ENCODE measurements around the gene SRP9. TPM values are rescaled to one million over a fixed set of nuclear protein-coding genes. Genes with fewer than 3 reads are reported as not detected.

The SRP9 gene
- total RNA-seq, 1 donor from 2014 or later: 254 TPM

- peak; percentile 87 for DNase-seq (ENCODE audit: low read depth)
- peaks cover 3% of the 10 kb centered on the region for H3K27me3 ChIP-seq (ENCODE audit: control insufficient read depth, insufficient read depth, low read length)
- peak overlapping the region; percentile 25 for H3K4me3 ChIP-seq (ENCODE audit: low read depth, low read length)
- TF ChIP-seq, protein P1, sequence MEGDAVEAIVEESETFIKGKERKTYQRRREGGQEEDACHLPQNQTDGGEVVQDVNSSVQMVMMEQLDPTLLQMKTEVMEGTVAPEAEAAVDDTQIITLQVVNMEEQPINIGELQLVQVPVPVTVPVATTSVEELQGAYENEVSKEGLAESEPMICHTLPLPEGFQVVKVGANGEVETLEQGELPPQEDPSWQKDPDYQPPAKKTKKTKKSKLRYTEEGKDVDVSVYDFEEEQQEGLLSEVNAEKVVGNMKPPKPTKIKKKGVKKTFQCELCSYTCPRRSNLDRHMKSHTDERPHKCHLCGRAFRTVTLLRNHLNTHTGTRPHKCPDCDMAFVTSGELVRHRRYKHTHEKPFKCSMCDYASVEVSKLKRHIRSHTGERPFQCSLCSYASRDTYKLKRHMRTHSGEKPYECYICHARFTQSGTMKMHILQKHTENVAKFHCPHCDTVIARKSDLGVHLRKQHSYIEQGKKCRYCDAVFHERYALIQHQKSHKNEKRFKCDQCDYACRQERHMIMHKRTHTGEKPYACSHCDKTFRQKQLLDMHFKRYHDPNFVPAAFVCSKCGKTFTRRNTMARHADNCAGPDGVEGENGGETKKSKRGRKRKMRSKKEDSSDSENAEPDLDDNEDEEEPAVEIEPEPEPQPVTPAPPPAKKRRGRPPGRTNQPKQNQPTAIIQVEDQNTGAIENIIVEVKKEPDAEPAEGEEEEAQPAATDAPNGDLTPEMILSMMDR (IDR thresholded peaks at IDR 0.05; ENCODE audit: insufficient read depth, low read length, severe bottlenecking): peak; percentile 13
- no peaks in the 10 kb centered on the region for H3K36me3 ChIP-seq (ENCODE audit: control insufficient read depth, insufficient read depth, low read length)
- FAIRE-seq: no peak
Measured at GRCh38 chr1:225746361-225747179, 31.1 kb upstream of the SRP9 start.

DNA sequence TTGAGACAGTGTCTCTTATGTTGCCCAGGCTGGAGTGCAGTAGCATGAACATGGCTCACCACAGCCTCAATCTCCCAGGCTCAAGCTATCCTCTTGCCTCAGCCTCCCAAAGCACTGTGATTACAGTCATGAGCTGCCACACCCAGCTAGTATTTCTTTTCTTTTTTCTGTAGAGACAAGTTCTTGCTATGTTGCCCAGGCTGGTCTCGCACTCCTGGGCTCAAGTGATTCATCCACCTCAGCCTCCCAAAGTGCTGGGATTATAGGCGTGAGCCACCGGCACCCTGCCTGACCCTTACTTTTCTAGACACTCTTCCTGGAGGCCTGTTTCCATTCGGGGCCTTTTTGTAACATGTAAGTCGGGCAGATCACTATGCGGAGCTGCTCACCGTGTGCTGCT lies 30.1 kb upstream of the SRP9 start:
- Histone ChIP-seq H3K4me3 (ENCODE audit: low read depth, low read length) (no peak overlapping the region), H3K36me3 (ENCODE audit: control insufficient read depth, insufficient read depth, low read length) (no peaks in the 10 kb centered on the region), H3K27me3 (ENCODE audit: control insufficient read depth, insufficient read depth, low read length) (peaks cover 3% of the 10 kb centered on the region)
- DNase-seq (ENCODE audit: low read depth) (no peak), FAIRE-seq (no peak)
- TF ChIP-seq, protein P1 (IDR thresholded peaks at IDR 0.05; ENCODE audit: insufficient read depth, low read length, severe bottlenecking): no peak

GRCh38 chr1:225748529-225748928 lies 29.1 kb upstream of the SRP9 start:
- TF ChIP-seq, protein P1 (IDR thresholded peaks at IDR 0.05; ENCODE audit: insufficient read depth, low read length, severe bottlenecking): no peak
- no peak for DNase-seq (ENCODE audit: low read depth)
- Histone ChIP-seq H3K27me3 (ENCODE audit: control insufficient read depth, insufficient read depth, low read length) (peaks cover 3% of the 10 kb centered on the region), H3K36me3 (ENCODE audit: control insufficient read depth, insufficient read depth, low read length) (no peaks in the 10 kb centered on the region), H3K4me3 (ENCODE audit: low read depth, low read length) (no peak overlapping the region)
- FAIRE-seq: no peak

DNA sequence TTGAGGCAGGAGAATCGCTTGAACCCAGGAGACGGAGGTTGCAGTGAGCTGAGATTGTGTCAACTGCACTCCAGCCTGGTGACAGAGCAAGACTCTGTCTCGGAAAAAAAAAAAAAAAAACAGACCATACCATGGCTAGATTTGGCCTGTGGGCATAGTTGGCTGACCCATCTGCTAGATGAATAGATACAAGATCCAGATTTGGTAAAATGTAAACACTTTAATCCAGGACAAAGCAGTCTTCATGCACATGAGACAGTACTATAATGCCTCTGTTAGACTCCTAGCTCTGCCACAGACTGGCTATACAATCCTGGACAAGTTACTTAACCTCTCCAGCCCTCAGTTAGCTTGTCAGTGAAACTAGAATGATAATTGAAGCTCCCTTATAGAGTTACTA lies 27.9 kb upstream of the SRP9 start:
- Histone ChIP-seq H3K36me3 (ENCODE audit: control insufficient read depth, insufficient read depth, low read length) (no peaks in the 10 kb centered on the region), H3K27me3 (ENCODE audit: control insufficient read depth, insufficient read depth, low read length) (peaks cover 3% of the 10 kb centered on the region), H3K4me3 (ENCODE audit: low read depth, low read length) (no peak overlapping the region)
- TF ChIP-seq, protein P1 (IDR thresholded peaks at IDR 0.05; ENCODE audit: insufficient read depth, low read length, severe bottlenecking): no peak
- DNase-seq (ENCODE audit: low read depth) (no peak), FAIRE-seq (no peak)

- no peak for FAIRE-seq
- TF ChIP-seq, protein P1 (IDR thresholded peaks at IDR 0.05; ENCODE audit: insufficient read depth, low read length, severe bottlenecking): no peak
- Histone ChIP-seq H3K36me3 (ENCODE audit: control insufficient read depth, insufficient read depth, low read length) (no peaks in the 10 kb centered on the region), H3K4me3 (ENCODE audit: low read depth, low read length) (no peak overlapping the region), H3K27me3 (ENCODE audit: control insufficient read depth, insufficient read depth, low read length) (peaks cover 3% of the 10 kb centered on the region)
- no peak for DNase-seq (ENCODE audit: low read depth)
Measured at GRCh38 chr1:225750420-225750819, 27.2 kb upstream of the SRP9 start.

Data from bronchial epithelial cell (primary cell).